Measurements from ENCODE around the gene MAP3K19.
"Not testable (repeated sequence)": the region's sequence is repeated elsewhere in the genome, so short reads cannot be mapped to it uniquely, and the experiment has no call there.

The MAP3K19 gene

GRCh38 chr2:135047300-135047699 is at the start of gene MAP3K19:
Gene MAP3K19, minus strand, starts transcription at chr2:135047447. Its CDS starts 22,800 bp downstream, at chr2:135024647.
- no peak for DNase-seq (ENCODE audit: low spot score)

- no peak for DNase-seq (ENCODE audit: low spot score)
These were observed 49.6 kb upstream of the MAP3K19 start for GRCh38 chr2:135096665-135097446.

- no peak for DNase-seq (ENCODE audit: low spot score)
These were observed 48.3 kb upstream of the MAP3K19 start for GRCh38 chr2:135095591-135095990.

GRCh38 chr2:135094508-135094907 is 47.3 kb upstream of the MAP3K19 start:
- no peak for DNase-seq (ENCODE audit: low spot score)

GRCh38 chr2:135093670-135094330 is 46.6 kb upstream of the MAP3K19 start:
- no peak for DNase-seq (ENCODE audit: low spot score)

GRCh38 chr2:135093193-135093592 is 45.9 kb upstream of the MAP3K19 start:
- no peak for DNase-seq (ENCODE audit: low spot score)

- no peak for DNase-seq (ENCODE audit: low spot score)
These were observed 44.4 kb upstream of the MAP3K19 start for GRCh38 chr2:135091681-135092080.

GRCh38 chr2:135089597-135089996 is 42.4 kb upstream of the MAP3K19 start:
- not testable (repeated sequence) for DNase-seq (ENCODE audit: low spot score)

GRCh38 chr2:135086222-135086621 is 39.0 kb upstream of the MAP3K19 start:
- no peak for DNase-seq (ENCODE audit: low spot score)

- DNase-seq (ENCODE audit: low spot score) = no peak
These were observed 31.2 kb upstream of the MAP3K19 start for GRCh38 chr2:135078417-135078816.

GRCh38 chr2:135076556-135076955 is 29.3 kb upstream of the MAP3K19 start:
- no peak for DNase-seq (ENCODE audit: low spot score)

GRCh38 chr2:135074216-135074615 is 27.0 kb upstream of the MAP3K19 start:
- DNase-seq (ENCODE audit: low spot score) = no peak

- no peak for DNase-seq (ENCODE audit: low spot score)
These were observed 25.1 kb upstream of the MAP3K19 start for GRCh38 chr2:135072125-135072997.

GRCh38 chr2:135066710-135067109 is 19.5 kb upstream of the MAP3K19 start:
- DNase-seq (ENCODE audit: low spot score) = no peak

- no peak for DNase-seq (ENCODE audit: low spot score)
These were observed 16.9 kb upstream of the MAP3K19 start for GRCh38 chr2:135064149-135064548.

GRCh38 chr2:135063210-135063609 is 16.0 kb upstream of the MAP3K19 start:
- DNase-seq (ENCODE audit: low spot score) = no peak

GRCh38 chr2:135059577-135059976 is 12.3 kb upstream of the MAP3K19 start:
- DNase-seq (ENCODE audit: low spot score) = no peak

- no peak for DNase-seq (ENCODE audit: low spot score)
These were observed 9.5 kb upstream of the MAP3K19 start for GRCh38 chr2:135056790-135057189.

- peak; percentile 37 for DNase-seq (ENCODE audit: low spot score)
These were observed 8.0 kb upstream of the MAP3K19 start for GRCh38 chr2:135055182-135055786.

- no peak for DNase-seq (ENCODE audit: low spot score)
These were observed 5.8 kb upstream of the MAP3K19 start for GRCh38 chr2:135052997-135053474.

GRCh38 chr2:135052042-135052876 is 5.0 kb upstream of the MAP3K19 start, which contains the start of gene RAB3GAP1:
Gene RAB3GAP1, plus strand, starts transcription at chr2:135052292. Its CDS starts 16 bp downstream, at chr2:135052308.
- DNase-seq (ENCODE audit: low spot score) = peak; percentile 95

Measured in AG20443 (cell line).